ENCODE measurements around the gene ZNF783. TPM values are rescaled to one million over a fixed set of nuclear protein-coding genes. Genes with fewer than 3 reads are reported as not detected.
"Not testable (repeated sequence)": the region's sequence is repeated elsewhere in the genome, so short reads cannot be mapped to it uniquely, and the experiment has no call there.

ZNF783 gene
- total and polyA plus RNA-seq, 5 donors from 2014 or later, result 2.7 to 30.2 (median 4.7) TPM

DNA sequence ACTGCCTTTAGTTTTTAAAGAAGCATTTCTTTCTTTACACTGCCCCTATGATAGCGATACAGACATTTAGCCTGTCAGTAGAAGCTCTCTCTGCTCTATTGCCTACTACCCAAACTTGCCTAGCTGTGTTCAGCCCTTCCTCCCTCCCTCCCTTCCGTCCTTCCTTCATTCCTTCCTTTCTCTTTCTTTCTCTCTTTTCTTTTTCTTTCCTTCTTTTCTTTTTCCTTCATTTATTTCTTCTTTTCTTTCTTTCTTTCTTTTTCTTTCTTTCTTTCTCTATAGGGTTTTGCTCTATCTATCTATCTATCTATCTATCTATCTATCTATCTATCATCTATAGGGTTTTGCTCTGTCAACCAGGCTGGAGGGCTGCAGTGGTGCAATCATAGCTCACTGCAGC lies 29.6 kb upstream of the ZNF783 start:
- peaks cover 9% of the 10 kb centered on the region for H3K27me3 Mint-ChIP-seq
- Histone ChIP-seq H3K27me3 (ENCODE audit: control insufficient read depth, insufficient read depth, low read length) (no peaks in the 10 kb centered on the region), H3K9me3 (ENCODE audit: control insufficient read depth in 2 of 2, low read length in 2 of 2) (no peaks in the 10 kb centered on the region), H3K4me3 (ENCODE audit: low read depth, low read length) (no peak overlapping the region), H3K4me1 (ENCODE audit: control insufficient read depth, insufficient read depth, low read length, poor library complexity, severe bottlenecking) (no peaks in the 10 kb centered on the region), H3K27ac (ENCODE audit: insufficient read depth, low read length, poor library complexity, severe bottlenecking) (no peak overlapping the region), H3K36me3 (ENCODE audit: control insufficient read depth, insufficient read depth, low read length) (no peaks in the 10 kb centered on the region)
- no peaks in the 10 kb centered on the region for H3K36me3 Mint-ChIP-seq
- H3K4me3 Mint-ChIP-seq, result no peak overlapping the region
- DNase-seq (no peak), ATAC-seq (ENCODE audit: low read depth in 2 of 2) (no peak)
- H3K27ac Mint-ChIP-seq, result no peak overlapping the region
- peaks cover 0 to 4% (median 0%) of the 10 kb centered on the region in 4 donors for H3K4me1 Mint-ChIP-seq
- H3K9me3 Mint-ChIP-seq, result peaks cover 0 to 3% (median 0%) of the 10 kb centered on the region in 7 donors

GRCh38 chr7:149233655-149234204 lies 28.3 kb upstream of the ZNF783 start:
- H3K4me1 Mint-ChIP-seq; H3K27ac ChIP-seq (ENCODE audit: insufficient read depth, low read length, poor library complexity, severe bottlenecking); H3K27ac Mint-ChIP-seq; H3K4me1 ChIP-seq (ENCODE audit: control insufficient read depth, insufficient read depth, low read length, poor library complexity, severe bottlenecking); H3K27me3 ChIP-seq (ENCODE audit: control insufficient read depth, insufficient read depth, low read length); H3K27me3 Mint-ChIP-seq; H3K36me3 Mint-ChIP-seq; H3K4me3 Mint-ChIP-seq; DNase-seq; ATAC-seq (ENCODE audit: low read depth in 2 of 2); H3K36me3 ChIP-seq (ENCODE audit: control insufficient read depth, insufficient read depth, low read length); H3K9me3 Mint-ChIP-seq; H3K9me3 ChIP-seq (ENCODE audit: control insufficient read depth in 2 of 2, low read length in 2 of 2); H3K4me3 ChIP-seq (ENCODE audit: low read depth, low read length): not testable (repeated sequence)

GRCh38 chr7:149237502-149237901 lies 24.5 kb upstream of the ZNF783 start:
- Histone ChIP-seq H3K27me3 (ENCODE audit: control insufficient read depth, insufficient read depth, low read length) (no peaks in the 10 kb centered on the region), H3K4me3 (ENCODE audit: low read depth, low read length) (no peak overlapping the region), H3K4me1 (ENCODE audit: control insufficient read depth, insufficient read depth, low read length, poor library complexity, severe bottlenecking) (peaks cover 22% of the 10 kb centered on the region), H3K36me3 (ENCODE audit: control insufficient read depth, insufficient read depth, low read length) (no peaks in the 10 kb centered on the region), H3K9me3 (ENCODE audit: control insufficient read depth in 2 of 2, low read length in 2 of 2) (no peaks in the 10 kb centered on the region), H3K27ac (ENCODE audit: insufficient read depth, low read length, poor library complexity, severe bottlenecking) (no peak overlapping the region)
- no peak for DNase-seq
- no peak overlapping the region for H3K27ac Mint-ChIP-seq
- H3K4me1 Mint-ChIP-seq, result peaks cover 9 to 29% (median 19%) of the 10 kb centered on the region in 4 donors
- ATAC-seq (ENCODE audit: low read depth in 2 of 2), result no peak
- H3K36me3 Mint-ChIP-seq, result peaks cover 2% of the 10 kb centered on the region
- peaks cover 0 to 3% (median 0%) of the 10 kb centered on the region in 7 donors for H3K9me3 Mint-ChIP-seq
- H3K4me3 Mint-ChIP-seq, result peak overlapping the region in 1 of 4 donors; percentile 89
- peaks cover 7% of the 10 kb centered on the region for H3K27me3 Mint-ChIP-seq

GRCh38 chr7:149238051-149238450 lies 23.9 kb upstream of the ZNF783 start:
- peaks cover 7% of the 10 kb centered on the region for H3K36me3 Mint-ChIP-seq
- ATAC-seq (ENCODE audit: low read depth in 2 of 2) (no peak), DNase-seq (no peak)
- peak overlapping the region in 1 of 3 donors; percentile 1 for H3K27ac Mint-ChIP-seq
- H3K9me3 Mint-ChIP-seq, result peaks cover 0 to 3% (median 0%) of the 10 kb centered on the region in 7 donors
- Histone ChIP-seq H3K27ac (ENCODE audit: insufficient read depth, low read length, poor library complexity, severe bottlenecking) (no peak overlapping the region), H3K4me3 (ENCODE audit: low read depth, low read length) (no peak overlapping the region), H3K27me3 (ENCODE audit: control insufficient read depth, insufficient read depth, low read length) (no peaks in the 10 kb centered on the region), H3K4me1 (ENCODE audit: control insufficient read depth, insufficient read depth, low read length, poor library complexity, severe bottlenecking) (peaks cover 22% of the 10 kb centered on the region), H3K9me3 (ENCODE audit: control insufficient read depth in 2 of 2, low read length in 2 of 2) (no peaks in the 10 kb centered on the region), H3K36me3 (ENCODE audit: control insufficient read depth, insufficient read depth, low read length) (no peaks in the 10 kb centered on the region)
- peak overlapping the region; percentile 15 to 97 (median 75) for H3K4me3 Mint-ChIP-seq
- H3K4me1 Mint-ChIP-seq, result peaks cover 9 to 34% (median 23%) of the 10 kb centered on the region in 4 donors
- H3K27me3 Mint-ChIP-seq, result peaks cover 2% of the 10 kb centered on the region

DNA sequence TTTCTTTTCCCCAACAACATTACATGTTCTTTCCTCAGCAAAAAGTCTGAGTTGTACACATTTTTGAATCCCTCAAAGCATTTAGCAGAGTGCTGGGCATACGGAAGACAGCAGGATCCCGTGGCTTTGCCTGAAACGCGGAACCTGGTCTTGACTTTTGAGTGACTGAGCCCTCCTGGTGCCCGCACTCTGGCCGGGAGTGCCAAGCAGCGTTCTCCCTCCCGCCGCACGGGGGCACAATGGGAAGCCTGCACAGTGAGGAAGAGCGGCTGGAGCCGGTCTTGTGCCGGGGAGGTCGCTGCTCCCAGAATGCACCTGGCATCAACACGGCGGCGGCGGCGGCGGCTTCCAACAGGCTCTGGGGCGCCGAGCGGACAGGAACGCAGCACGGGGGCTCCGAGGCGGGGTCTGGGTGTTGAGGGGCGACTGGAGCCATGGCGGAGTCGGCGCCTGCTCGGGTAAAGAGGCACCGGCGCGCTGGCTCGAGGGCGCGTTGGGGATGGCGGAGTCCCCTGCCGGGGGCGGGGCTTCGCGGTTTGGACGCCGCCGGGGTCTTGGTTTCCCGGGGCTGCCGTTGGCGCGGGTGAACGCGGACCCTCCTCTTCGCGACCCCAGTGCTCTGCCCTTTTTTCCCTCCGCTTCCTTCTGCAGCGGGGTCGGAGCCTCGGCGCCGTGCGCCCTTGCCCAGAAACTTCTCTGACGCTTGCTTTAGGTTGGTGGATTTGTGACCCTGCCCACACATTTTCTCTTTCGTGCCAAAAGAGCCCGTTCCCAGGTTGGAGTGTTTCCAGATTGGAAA lies 22.5 kb upstream of the ZNF783 start, which contains the start of gene ZNF212:
Gene ZNF212, plus strand, starts transcription at position 307 of the 799 bp plus-strand sequence. Its CDS starts 128 bp downstream, at position 435.
- Histone ChIP-seq H3K27me3 (ENCODE audit: control insufficient read depth, insufficient read depth, low read length) (no peaks in the 10 kb centered on the region), H3K4me1 (ENCODE audit: control insufficient read depth, insufficient read depth, low read length, poor library complexity, severe bottlenecking) (peaks cover 22% of the 10 kb centered on the region), H3K27ac (ENCODE audit: insufficient read depth, low read length, poor library complexity, severe bottlenecking) (peak within 1 kb of the TSS; percentile 55), H3K4me3 (ENCODE audit: low read depth, low read length) (peak within 1 kb of the TSS; percentile 91), H3K9me3 (ENCODE audit: control insufficient read depth in 2 of 2, low read length in 2 of 2) (no peaks in the 10 kb centered on the region), H3K36me3 (ENCODE audit: control insufficient read depth, insufficient read depth, low read length) (no peaks in the 10 kb centered on the region)
- H3K9me3 Mint-ChIP-seq, result no peaks in the 10 kb centered on the region
- H3K4me3 Mint-ChIP-seq, result peak within 1 kb of the TSS; percentile 89 to 97 (median 94)
- DNase-seq (peak; percentile 81 to 91 (median 82)), ATAC-seq (ENCODE audit: low read depth in 2 of 2) (peak; percentile 100)
- H3K36me3 Mint-ChIP-seq, result peaks cover 7% of the 10 kb centered on the region
- peak within 1 kb of the TSS; percentile 86 to 90 (median 90) for H3K27ac Mint-ChIP-seq
- H3K4me1 Mint-ChIP-seq, result peaks cover 9 to 43% (median 28%) of the 10 kb centered on the region in 4 donors
- H3K27me3 Mint-ChIP-seq, result no peaks in the 10 kb centered on the region

DNA sequence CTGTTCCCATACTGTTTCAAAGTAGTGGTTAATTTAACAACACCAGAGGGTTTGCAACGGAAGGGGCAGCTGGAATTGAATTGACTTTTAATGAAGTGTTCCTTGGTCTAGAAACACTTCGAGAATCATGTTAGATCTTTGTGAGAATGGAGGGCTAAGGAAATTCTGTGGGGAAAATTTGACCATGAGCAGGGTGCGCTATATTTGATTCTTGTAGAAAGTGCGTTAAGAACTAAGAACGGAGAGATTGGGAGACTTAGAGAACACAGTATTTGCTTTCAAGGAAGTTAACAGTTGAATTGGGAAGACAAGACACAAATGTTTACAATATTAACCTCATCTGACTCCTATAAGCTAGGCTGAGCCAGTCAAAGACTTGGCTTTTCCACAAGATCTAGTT lies 21.4 kb upstream of the ZNF783 start:
- Mint-ChIP-seq H3K27ac (peak overlapping the region; percentile 10 to 90 (median 90)), H3K9me3 (no peaks in the 10 kb centered on the region), H3K4me3 (peak overlapping the region; percentile 89 to 97 (median 94)), H3K4me1 (peaks cover 9 to 48% (median 34%) of the 10 kb centered on the region in 4 donors), H3K27me3 (no peaks in the 10 kb centered on the region), H3K36me3 (peaks cover 7% of the 10 kb centered on the region)
- Histone ChIP-seq H3K4me1 (ENCODE audit: control insufficient read depth, insufficient read depth, low read length, poor library complexity, severe bottlenecking) (peaks cover 22% of the 10 kb centered on the region), H3K9me3 (ENCODE audit: control insufficient read depth in 2 of 2, low read length in 2 of 2) (no peaks in the 10 kb centered on the region), H3K36me3 (ENCODE audit: control insufficient read depth, insufficient read depth, low read length) (no peaks in the 10 kb centered on the region), H3K4me3 (ENCODE audit: low read depth, low read length) (peak overlapping the region; percentile 91), H3K27me3 (ENCODE audit: control insufficient read depth, insufficient read depth, low read length) (no peaks in the 10 kb centered on the region), H3K27ac (ENCODE audit: insufficient read depth, low read length, poor library complexity, severe bottlenecking) (no peak overlapping the region)
- ATAC-seq (ENCODE audit: low read depth in 2 of 2) (no peak), DNase-seq (no peak)

DNA sequence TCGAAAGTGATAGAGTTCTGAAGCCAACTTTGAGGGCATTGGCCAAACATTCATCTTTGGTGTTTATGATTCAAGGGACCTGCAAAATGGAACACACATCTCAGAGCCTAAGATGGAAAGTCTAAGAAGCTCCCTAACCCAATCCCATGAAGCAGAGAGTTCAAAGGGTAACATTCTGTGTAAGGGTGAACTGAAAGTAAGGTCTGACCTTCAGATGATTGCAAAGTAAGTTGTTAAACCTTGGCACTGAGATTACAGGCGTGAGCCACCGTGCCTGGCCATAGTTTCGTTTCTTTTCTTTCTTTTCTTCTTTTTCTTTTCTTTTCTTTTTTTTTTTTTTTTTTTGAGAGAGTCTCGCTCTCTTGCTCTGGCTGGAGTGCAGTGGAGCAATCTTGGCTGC lies 20.3 kb upstream of the ZNF783 start:
- Mint-ChIP-seq H3K27ac (peak overlapping the region in 1 of 3 donors; percentile 36), H3K4me1 (peaks cover 13 to 54% (median 39%) of the 10 kb centered on the region in 4 donors), H3K36me3 (peaks cover 7% of the 10 kb centered on the region)

More for the DNA sequence above, 20.3 kb upstream of the ZNF783 start:
- Histone ChIP-seq H3K27me3 (ENCODE audit: control insufficient read depth, insufficient read depth, low read length) (no peaks in the 10 kb centered on the region), H3K27ac (ENCODE audit: insufficient read depth, low read length, poor library complexity, severe bottlenecking) (no peak overlapping the region), H3K4me1 (ENCODE audit: control insufficient read depth, insufficient read depth, low read length, poor library complexity, severe bottlenecking) (peaks cover 22% of the 10 kb centered on the region), H3K36me3 (ENCODE audit: control insufficient read depth, insufficient read depth, low read length) (no peaks in the 10 kb centered on the region), H3K4me3 (ENCODE audit: low read depth, low read length) (no peak overlapping the region), H3K9me3 (ENCODE audit: control insufficient read depth in 2 of 2, low read length in 2 of 2) (no peaks in the 10 kb centered on the region)
- no peaks in the 10 kb centered on the region for H3K27me3 Mint-ChIP-seq
- H3K4me3 Mint-ChIP-seq, result peak overlapping the region; percentile 75 to 95 (median 90)
- ATAC-seq (ENCODE audit: low read depth in 2 of 2), result no peak
- no peak for DNase-seq
- no peaks in the 10 kb centered on the region for H3K9me3 Mint-ChIP-seq
